A549 (cell line): Measurements from ENCODE around the gene PRDX2.

Experiments
- CEBPB ChIP-seq, 2 experiments: fragments of >200 bp in 1 of 2; sonication (Bioruptor Twin) in 1 of 2; formaldehyde crosslinking in 1 of 2; IDR thresholded peaks; 2 replicates each; pipeline ENCODE4 v1.6.1; 2012 to 2016
- CHD2 ChIP-seq: fragments of 150-350 bp; IDR thresholded peaks from 2 replicates; pipeline ENCODE4 v1.6.1; 2014; ENCODE audit warnings: low read length; ENCODE audit not compliant: partially characterized antibody
- EP300 ChIP-seq, 2 experiments: fragments of >200 bp; sonication (Bioruptor Twin); formaldehyde crosslinking; IDR thresholded peaks; 2 replicates in 1 of 2; 3 replicates in 1 of 2; pipeline ENCODE4 v1.6.1; 2016 to 2017
- KDM1A ChIP-seq: fragments of 200-600 bp; sonication (generic); IDR thresholded peaks from 2 replicates; pipeline ENCODE4 v1.6.1; 2016; ENCODE audit warnings: low read depth, mild to moderate bottlenecking
- POLR2A ChIP-seq: IDR thresholded peaks from 2 replicates; pipeline ENCODE4 v1.6.1; 2012; ENCODE audit warnings: mild to moderate bottlenecking, low read length
- RNF2 ChIP-seq: fragments of 200-600 bp; sonication (generic); IDR thresholded peaks from 2 replicates; pipeline ENCODE4 v1.6.1; 2016; ENCODE audit warnings: low read depth, mild to moderate bottlenecking, antibody characterized with exemption, moderate library complexity, borderline replicate concordance
- TF ChIP-seq, protein P1 (sequence below): fragments of >200 bp; sonication (Bioruptor Twin); formaldehyde crosslinking; IDR thresholded peaks from 3 replicates; pipeline ENCODE4 v1.5.1; 2016
- TF ChIP-seq, protein P2 (sequence below): IDR thresholded peaks from 2 replicates; pipeline ENCODE4 v1.6.1; 2012
- TF ChIP-seq, protein P3 (sequence below): fragments of 200-600 bp; sonication (generic); IDR thresholded peaks from 2 replicates; pipeline ENCODE4 v1.6.1; 2016; ENCODE audit warnings: antibody characterized with exemption, mild to moderate bottlenecking, moderate library complexity

DNA sequence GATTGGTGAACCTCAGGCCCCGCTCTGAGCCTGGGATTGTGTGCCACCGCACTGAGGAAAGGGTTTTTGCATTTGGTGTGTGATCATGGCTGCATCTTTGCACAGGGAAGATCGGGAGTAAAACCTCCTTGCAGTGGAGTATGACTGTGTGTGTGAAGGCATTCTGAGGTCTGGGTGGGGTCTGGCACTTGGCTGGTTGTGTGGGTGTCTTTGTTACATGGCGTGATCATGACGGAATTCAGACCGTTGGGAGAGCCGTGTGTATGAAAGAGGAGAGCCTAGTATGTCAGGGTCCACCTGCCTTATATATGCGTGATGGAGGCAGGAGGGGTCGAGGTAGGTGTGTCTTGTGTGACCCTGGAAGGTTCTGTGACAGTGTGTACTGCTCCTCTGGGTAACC lies 50.7 kb downstream of the PRDX2 start:
- no peak for TF ChIP-seq CHD2
- TF ChIP-seq, protein P1, sequence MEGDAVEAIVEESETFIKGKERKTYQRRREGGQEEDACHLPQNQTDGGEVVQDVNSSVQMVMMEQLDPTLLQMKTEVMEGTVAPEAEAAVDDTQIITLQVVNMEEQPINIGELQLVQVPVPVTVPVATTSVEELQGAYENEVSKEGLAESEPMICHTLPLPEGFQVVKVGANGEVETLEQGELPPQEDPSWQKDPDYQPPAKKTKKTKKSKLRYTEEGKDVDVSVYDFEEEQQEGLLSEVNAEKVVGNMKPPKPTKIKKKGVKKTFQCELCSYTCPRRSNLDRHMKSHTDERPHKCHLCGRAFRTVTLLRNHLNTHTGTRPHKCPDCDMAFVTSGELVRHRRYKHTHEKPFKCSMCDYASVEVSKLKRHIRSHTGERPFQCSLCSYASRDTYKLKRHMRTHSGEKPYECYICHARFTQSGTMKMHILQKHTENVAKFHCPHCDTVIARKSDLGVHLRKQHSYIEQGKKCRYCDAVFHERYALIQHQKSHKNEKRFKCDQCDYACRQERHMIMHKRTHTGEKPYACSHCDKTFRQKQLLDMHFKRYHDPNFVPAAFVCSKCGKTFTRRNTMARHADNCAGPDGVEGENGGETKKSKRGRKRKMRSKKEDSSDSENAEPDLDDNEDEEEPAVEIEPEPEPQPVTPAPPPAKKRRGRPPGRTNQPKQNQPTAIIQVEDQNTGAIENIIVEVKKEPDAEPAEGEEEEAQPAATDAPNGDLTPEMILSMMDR: no peak
- no peak for TF ChIP-seq POLR2A
- TF ChIP-seq KDM1A: no peak
- TF ChIP-seq CEBPB (IDR thresholded peaks at IDR 0.05): no peak
- TF ChIP-seq, protein P2, sequence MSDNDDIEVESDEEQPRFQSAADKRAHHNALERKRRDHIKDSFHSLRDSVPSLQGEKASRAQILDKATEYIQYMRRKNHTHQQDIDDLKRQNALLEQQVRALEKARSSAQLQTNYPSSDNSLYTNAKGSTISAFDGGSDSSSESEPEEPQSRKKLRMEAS: no peak
- TF ChIP-seq EP300 (IDR thresholded peaks at IDR 0.05): no peak
- no peak for TF ChIP-seq RNF2
- TF ChIP-seq, protein P3, sequence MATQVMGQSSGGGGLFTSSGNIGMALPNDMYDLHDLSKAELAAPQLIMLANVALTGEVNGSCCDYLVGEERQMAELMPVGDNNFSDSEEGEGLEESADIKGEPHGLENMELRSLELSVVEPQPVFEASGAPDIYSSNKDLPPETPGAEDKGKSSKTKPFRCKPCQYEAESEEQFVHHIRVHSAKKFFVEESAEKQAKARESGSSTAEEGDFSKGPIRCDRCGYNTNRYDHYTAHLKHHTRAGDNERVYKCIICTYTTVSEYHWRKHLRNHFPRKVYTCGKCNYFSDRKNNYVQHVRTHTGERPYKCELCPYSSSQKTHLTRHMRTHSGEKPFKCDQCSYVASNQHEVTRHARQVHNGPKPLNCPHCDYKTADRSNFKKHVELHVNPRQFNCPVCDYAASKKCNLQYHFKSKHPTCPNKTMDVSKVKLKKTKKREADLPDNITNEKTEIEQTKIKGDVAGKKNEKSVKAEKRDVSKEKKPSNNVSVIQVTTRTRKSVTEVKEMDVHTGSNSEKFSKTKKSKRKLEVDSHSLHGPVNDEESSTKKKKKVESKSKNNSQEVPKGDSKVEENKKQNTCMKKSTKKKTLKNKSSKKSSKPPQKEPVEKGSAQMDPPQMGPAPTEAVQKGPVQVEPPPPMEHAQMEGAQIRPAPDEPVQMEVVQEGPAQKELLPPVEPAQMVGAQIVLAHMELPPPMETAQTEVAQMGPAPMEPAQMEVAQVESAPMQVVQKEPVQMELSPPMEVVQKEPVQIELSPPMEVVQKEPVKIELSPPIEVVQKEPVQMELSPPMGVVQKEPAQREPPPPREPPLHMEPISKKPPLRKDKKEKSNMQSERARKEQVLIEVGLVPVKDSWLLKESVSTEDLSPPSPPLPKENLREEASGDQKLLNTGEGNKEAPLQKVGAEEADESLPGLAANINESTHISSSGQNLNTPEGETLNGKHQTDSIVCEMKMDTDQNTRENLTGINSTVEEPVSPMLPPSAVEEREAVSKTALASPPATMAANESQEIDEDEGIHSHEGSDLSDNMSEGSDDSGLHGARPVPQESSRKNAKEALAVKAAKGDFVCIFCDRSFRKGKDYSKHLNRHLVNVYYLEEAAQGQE: no peak
